H1 (cell line): ENCODE data around the gene PI4KA. TPM values are rescaled to one million over a fixed set of nuclear protein-coding genes. Genes with fewer than 3 reads are reported as not detected.
A peak's percentile ranks its signal among the peaks of the same experiment; 100 is the strongest.

Source experiments
- ATF2 ChIP-seq: IDR thresholded peaks from 2 replicates; pipeline ENCODE4 v1.6.1; 2012; ENCODE audit warnings: low read length, inconsistent platforms
- EZH2 ChIP-seq: fragments of 200-600 bp; sonication (generic); IDR thresholded peaks from 2 replicates; pipeline ENCODE4 v1.7.1; 2012; ENCODE audit warnings: low read depth, mild to moderate bottlenecking, moderate library complexity, low read length, inconsistent platforms; ENCODE audit not compliant: severe bottlenecking
- HDAC2 ChIP-seq, 2 experiments: fragments of 300-600 bp in 1 of 2; sonication (generic) in 1 of 2; IDR thresholded peaks; 2 replicates each; pipeline ENCODE4 v1.6.1; 2011 to 2012; ENCODE audit warnings: low read depth in 2 of 2, low read length in 2 of 2, mild to moderate bottlenecking in 2 of 2, moderate library complexity in 2 of 2, borderline replicate concordance in 1 of 2, inconsistent platforms in 1 of 2
- JUND ChIP-seq: IDR thresholded peaks from 2 replicates; pipeline ENCODE4 v1.6.1; 2011; ENCODE audit warnings: mild to moderate bottlenecking, improper control_type of control experiment, low read length
- POU5F1 ChIP-seq: IDR thresholded peaks from 2 replicates; pipeline ENCODE4 v1.6.1; 2011; ENCODE audit warnings: low read depth, mild to moderate bottlenecking, low read length, moderate library complexity
- SIN3A ChIP-seq, 2 experiments: IDR thresholded peaks in 1 of 2; conservative IDR thresholded peaks in 1 of 2; 2 replicates each; pipeline ENCODE4 v1.6.1; 2011 to 2012; ENCODE audit warnings: low read length in 2 of 2, improper control_type of control experiment in 1 of 2, low read depth in 1 of 2, mild to moderate bottlenecking in 1 of 2
- polyA plus RNA-seq, 7 experiments: library from polyadenylated mRNA; depleted of rRNA in 3 of 7; stranded (reverse) in 5 of 7; unstranded in 2 of 7; fragments of >200 nt in 5 of 7; fragments of 200-250 nt in 2 of 7; gene quantifications; 1 replicate in 5 of 7; 2 replicates in 1 of 7; 4 replicates in 1 of 7; pipeline versions ENCODE4 v1.2.1 to v1.2.3, GENCODE V29; 2011 to 2013; ENCODE audit warnings: missing spikeins in 2 of 7, mixed read lengths in 2 of 7
- total RNA-seq: library from RNA; stranded (reverse); fragmentation: NEBNext Ultra II Directional; extraction: Animal tissue kit (Norgen Biotek cat#: 25700); gene quantifications from 2 replicates; pipeline ENCODE4 v1.2.1, GENCODE V29; 2021
- TF ChIP-seq, protein P1 (sequence below): fragments of 300-600 bp; sonication (generic); IDR thresholded peaks from 2 replicates; pipeline ENCODE4 v1.7.1; 2012; ENCODE audit warnings: low read length, moderate library complexity, mild to moderate bottlenecking, inconsistent platforms; ENCODE audit not compliant: insufficient replicate concordance

The PI4KA gene
- total and polyA plus RNA-seq, 2 of the 8 experiments (the other 6 are each of a cell fraction or from before 2014, with no cell fraction given) = 22.5 to 37.7 TPM

DNA sequence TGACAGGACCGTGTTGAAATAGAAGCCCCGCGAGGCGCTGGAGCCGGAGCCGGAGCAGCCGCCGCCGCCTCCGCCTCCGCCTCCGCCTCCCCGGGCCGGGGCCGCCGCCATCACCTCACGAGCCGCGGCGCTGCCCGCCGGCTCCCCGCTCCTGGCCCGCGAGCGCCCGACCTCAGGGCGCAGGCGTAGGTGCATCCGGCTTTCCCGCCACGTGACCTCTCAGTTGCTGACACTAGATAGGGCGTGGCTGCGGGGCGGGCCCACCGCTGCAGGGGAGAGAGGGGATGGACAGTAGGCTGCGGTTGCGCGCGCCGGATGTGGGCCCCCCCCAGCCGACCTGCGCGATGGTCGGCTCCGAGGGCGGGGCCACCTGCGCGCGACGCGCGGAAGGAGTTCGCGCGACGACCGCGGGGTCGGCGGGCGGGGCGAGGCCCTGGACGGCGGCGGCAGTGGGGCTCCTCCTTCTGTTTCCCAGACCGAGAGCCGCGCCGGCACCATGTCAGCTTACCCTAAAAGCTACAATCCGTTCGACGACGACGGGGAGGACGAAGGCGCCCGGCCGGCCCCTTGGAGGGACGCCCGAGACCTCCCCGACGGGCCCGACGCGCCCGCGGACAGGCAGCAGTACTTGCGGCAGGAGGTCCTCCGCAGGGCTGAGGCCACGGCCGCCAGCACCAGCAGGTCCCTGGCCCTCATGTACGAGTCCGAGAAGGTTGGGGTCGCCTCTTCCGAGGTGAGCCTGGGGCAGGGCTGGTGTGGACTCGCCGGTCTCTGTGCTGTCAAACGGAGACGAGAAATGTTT lies at the start of gene PI4KA, which contains the start of gene SNAP29 (continued):
- TF ChIP-seq, protein P1, sequence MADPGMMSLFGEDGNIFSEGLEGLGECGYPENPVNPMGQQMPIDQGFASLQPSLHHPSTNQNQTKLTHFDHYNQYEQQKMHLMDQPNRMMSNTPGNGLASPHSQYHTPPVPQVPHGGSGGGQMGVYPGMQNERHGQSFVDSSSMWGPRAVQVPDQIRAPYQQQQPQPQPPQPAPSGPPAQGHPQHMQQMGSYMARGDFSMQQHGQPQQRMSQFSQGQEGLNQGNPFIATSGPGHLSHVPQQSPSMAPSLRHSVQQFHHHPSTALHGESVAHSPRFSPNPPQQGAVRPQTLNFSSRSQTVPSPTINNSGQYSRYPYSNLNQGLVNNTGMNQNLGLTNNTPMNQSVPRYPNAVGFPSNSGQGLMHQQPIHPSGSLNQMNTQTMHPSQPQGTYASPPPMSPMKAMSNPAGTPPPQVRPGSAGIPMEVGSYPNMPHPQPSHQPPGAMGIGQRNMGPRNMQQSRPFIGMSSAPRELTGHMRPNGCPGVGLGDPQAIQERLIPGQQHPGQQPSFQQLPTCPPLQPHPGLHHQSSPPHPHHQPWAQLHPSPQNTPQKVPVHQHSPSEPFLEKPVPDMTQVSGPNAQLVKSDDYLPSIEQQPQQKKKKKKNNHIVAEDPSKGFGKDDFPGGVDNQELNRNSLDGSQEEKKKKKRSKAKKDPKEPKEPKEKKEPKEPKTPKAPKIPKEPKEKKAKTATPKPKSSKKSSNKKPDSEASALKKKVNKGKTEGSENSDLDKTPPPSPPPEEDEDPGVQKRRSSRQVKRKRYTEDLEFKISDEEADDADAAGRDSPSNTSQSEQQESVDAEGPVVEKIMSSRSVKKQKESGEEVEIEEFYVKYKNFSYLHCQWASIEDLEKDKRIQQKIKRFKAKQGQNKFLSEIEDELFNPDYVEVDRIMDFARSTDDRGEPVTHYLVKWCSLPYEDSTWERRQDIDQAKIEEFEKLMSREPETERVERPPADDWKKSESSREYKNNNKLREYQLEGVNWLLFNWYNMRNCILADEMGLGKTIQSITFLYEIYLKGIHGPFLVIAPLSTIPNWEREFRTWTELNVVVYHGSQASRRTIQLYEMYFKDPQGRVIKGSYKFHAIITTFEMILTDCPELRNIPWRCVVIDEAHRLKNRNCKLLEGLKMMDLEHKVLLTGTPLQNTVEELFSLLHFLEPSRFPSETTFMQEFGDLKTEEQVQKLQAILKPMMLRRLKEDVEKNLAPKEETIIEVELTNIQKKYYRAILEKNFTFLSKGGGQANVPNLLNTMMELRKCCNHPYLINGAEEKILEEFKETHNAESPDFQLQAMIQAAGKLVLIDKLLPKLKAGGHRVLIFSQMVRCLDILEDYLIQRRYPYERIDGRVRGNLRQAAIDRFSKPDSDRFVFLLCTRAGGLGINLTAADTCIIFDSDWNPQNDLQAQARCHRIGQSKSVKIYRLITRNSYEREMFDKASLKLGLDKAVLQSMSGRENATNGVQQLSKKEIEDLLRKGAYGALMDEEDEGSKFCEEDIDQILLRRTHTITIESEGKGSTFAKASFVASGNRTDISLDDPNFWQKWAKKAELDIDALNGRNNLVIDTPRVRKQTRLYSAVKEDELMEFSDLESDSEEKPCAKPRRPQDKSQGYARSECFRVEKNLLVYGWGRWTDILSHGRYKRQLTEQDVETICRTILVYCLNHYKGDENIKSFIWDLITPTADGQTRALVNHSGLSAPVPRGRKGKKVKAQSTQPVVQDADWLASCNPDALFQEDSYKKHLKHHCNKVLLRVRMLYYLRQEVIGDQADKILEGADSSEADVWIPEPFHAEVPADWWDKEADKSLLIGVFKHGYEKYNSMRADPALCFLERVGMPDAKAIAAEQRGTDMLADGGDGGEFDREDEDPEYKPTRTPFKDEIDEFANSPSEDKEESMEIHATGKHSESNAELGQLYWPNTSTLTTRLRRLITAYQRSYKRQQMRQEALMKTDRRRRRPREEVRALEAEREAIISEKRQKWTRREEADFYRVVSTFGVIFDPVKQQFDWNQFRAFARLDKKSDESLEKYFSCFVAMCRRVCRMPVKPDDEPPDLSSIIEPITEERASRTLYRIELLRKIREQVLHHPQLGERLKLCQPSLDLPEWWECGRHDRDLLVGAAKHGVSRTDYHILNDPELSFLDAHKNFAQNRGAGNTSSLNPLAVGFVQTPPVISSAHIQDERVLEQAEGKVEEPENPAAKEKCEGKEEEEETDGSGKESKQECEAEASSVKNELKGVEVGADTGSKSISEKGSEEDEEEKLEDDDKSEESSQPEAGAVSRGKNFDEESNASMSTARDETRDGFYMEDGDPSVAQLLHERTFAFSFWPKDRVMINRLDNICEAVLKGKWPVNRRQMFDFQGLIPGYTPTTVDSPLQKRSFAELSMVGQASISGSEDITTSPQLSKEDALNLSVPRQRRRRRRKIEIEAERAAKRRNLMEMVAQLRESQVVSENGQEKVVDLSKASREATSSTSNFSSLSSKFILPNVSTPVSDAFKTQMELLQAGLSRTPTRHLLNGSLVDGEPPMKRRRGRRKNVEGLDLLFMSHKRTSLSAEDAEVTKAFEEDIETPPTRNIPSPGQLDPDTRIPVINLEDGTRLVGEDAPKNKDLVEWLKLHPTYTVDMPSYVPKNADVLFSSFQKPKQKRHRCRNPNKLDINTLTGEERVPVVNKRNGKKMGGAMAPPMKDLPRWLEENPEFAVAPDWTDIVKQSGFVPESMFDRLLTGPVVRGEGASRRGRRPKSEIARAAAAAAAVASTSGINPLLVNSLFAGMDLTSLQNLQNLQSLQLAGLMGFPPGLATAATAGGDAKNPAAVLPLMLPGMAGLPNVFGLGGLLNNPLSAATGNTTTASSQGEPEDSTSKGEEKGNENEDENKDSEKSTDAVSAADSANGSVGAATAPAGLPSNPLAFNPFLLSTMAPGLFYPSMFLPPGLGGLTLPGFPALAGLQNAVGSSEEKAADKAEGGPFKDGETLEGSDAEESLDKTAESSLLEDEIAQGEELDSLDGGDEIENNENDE = no peak
- TF ChIP-seq ATF2 (no peak), SIN3A (conservative IDR thresholded peaks at IDR 0.05 in 1 of 2, IDR thresholded peaks at IDR 0.05 in 1 of 2; ENCODE audit: low read depth in 1 of 2, low read length in 2 of 2) (peak; percentile 24 to 90; a peak in 1 of 4 replicates), POU5F1 (no peak), EZH2 (no peak), JUND (peak; percentile 97), HDAC2 (IDR thresholded peaks at IDR 0.05; ENCODE audit: borderline replicate concordance in 1 of 2, low read depth in 2 of 2, low read length in 2 of 2) (0 out of 4 replicates have a peak, but pooled peaks of 1 of the 2 experiments have one; percentile 40)
